Glomerular visceral epithelial cell (primary cell): ENCODE measurements around the gene IDI1.
"Not testable (repeated sequence)": the region's sequence is repeated elsewhere in the genome, so short reads cannot be mapped to it uniquely, and the experiment has no call there.

Experiments
- DNase-seq: peaks from one replicate; pipeline ENCODE4 v3.0.0-alpha.2; 2016; ENCODE audit errors: extremely low spot score

Gene IDI1

DNA sequence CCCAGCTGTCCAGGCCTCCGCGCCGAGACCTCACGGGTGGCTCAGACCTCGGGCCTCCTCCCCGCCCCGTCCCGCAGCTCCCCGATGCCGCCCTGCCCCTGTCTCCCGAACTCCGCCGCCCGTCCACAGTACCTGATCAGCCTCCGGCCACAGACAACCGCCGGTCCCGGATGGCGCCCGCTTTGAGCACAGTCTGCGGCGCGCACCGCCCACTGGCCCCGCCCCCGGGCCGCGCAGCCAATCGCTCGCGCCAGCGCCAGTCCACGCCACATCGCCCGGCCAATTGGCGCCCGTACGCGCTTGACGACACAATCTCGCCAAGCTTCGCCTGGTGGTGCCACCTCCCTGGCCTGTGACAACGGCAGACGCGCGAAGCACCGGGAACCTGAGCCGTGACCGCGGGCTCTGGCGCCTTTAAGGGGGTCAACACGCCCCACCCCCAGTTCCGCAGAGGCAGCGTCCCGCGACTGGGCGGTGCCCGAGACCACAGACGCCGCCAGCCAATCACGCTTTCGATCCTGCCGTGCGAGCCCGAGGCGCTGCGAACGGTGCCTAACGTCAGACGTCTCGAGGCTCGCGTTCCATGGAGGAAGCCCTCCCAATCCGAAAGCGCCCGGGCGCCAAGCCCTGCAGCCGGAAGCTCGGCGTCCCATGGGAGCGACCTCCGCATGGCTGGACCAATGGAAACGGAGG, at the start of gene IDI1:
IDI1 (minus strand) TSS at position 388 of the 693 bp plus-strand sequence; CDS start at position 272, 116 bp downstream.
- peak; percentile 99 for DNase-seq

DNA sequence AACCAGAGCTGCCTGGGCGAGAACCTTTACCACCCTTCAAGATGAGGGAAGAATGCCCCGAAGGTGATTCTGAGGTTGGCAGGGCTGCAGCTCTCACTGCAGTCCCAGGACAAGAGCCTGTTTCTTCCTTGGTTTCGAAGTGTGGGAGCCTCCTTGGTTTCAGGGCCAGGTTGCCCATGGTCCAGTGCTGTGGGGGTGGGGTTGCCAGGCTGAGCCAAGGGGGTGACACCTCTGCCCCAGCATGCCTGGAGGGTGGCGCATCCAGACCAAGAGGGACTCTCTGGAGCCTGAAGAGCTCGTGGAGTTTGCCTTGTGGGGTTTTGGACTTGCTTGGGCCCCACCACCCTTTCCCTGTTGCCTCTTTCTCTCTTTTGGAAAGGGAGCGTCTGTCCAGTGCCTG, 48.5 kb upstream of the IDI1 start:
- DNase-seq = no peak

DNA sequence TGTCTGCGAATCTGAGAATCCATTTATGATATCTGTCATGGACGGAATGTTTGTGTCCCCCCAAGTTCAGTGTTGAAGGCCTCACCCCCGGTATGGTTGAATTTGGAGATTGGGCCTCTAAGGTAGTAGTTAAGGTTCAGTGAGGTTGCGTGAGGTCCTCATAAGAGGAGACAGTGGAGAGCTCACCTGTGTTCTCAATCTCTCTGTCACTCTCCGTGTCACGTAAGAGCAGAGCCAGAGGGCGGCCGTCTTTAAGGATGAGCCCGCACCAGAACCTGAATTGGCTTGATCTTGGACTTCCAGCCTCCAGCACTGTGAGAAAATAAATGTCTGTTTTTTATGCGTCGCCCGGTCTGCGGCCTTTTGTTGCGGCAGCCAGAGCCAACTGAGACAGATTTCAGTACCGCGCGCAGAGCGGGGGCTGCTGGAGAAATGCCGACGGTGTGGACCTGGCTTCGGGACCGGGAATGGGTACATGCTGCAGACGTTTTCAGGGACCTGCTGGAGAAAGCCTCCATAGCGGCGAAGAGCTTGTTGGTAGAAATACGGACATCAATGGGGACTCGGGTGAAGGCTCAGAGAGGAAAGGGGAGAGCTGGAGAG, 47.5 kb upstream of the IDI1 start:
- no peak for DNase-seq

DNA sequence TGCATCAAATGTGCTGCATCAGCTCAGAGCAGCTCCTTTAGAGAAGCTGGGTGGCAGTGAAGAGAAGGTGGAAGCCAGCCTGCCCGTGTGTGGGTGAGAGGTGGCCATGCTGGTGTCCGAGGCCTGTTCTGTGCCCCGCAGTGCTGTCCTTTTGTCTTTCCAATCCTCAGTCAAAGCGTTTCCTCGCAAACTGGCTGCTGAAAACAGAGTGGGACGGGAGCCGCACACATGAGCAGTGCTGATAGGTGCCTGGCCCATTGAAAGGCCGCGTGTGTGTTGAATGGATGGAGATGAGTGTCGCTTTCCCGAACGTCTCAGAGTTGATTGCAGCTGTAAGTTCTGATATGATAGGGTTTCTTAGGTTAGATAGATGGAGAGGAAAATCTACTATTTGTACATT, 46.6 kb upstream of the IDI1 start:
- DNase-seq = no peak

DNA sequence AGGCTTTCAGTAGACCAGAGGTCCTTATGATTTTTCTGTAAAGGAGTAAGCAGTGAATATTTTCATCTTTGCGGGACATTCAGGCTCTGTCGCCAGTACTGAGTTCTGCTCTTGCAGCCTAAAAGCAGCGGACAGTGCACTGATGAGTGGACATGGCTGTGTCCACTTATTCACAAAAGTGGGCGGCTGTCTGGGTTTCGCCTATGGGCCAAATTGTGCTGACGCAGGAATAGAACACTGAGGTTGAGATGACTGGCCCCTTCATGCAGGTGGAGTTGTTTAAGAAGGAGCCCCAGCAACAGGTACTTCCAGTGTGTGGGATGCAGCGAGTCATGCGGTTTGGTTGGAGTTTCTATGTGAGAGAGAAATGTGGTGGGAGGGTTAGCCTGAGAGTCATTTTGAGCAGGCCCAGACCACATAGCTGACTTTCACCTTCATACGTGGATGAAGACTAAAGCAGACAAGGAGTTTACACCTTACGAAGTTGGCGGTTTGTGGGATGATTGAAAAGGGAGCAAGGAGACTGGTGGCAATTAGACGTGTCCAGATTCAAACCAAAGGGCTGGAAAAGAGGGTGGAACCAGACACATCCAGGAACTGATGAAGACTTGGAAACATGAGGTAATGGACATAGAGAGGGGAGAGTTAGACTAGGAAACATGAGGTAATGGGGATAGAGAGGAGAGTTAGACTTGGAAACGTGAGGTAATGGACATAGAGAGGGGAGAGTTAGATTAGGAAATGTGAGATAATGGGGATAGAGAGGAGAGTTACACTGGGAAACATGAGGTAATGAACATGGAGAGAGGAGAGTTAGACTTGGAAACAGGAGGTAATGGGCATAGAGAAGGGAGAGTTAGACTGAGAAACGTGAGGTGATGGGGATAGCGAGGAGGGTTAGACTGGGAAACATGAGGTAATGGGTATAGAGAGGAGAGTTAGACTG, 45.5 kb upstream of the IDI1 start:
- DNase-seq = no peak

DNA sequence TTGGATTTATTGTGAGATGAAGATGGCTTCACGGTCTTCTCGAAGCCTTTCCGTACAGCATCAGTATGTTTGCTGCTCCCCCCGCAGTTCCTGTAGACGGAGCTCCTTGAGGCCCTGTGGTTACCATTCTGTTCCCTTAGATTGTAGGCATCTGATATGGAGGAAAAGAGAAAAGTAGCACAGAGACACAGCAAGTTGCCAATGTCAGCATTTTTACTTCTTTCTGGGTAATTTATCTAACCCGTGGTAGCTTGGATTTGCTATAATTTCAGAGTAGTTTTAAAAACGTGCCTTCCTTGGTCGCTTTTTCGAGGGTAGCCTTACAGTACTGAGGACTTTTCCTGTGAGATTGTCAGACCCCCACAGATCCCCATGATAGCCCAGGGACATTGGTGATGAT, 44.8 kb upstream of the IDI1 start:
- DNase-seq = no peak

DNA sequence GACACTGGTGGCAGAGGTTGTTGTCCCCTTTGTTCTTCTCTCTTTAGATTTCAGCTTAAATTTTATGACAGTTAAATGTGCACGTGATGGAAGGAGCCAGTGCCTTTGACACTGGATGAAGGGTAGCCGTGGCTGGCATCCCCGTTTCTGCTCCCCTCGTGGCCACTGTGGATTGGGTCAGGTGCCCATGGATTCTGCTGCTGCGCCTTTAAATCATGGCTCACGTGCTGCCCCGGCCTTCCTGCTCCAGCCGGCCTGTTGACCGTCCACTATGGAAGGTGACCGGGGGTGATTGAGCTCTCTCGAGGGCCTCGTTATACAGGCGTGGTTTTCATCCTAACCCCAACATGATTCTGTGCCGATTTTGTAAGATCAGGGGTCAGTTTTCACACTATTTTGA, 41.8 kb upstream of the IDI1 start:
- no peak for DNase-seq

DNA sequence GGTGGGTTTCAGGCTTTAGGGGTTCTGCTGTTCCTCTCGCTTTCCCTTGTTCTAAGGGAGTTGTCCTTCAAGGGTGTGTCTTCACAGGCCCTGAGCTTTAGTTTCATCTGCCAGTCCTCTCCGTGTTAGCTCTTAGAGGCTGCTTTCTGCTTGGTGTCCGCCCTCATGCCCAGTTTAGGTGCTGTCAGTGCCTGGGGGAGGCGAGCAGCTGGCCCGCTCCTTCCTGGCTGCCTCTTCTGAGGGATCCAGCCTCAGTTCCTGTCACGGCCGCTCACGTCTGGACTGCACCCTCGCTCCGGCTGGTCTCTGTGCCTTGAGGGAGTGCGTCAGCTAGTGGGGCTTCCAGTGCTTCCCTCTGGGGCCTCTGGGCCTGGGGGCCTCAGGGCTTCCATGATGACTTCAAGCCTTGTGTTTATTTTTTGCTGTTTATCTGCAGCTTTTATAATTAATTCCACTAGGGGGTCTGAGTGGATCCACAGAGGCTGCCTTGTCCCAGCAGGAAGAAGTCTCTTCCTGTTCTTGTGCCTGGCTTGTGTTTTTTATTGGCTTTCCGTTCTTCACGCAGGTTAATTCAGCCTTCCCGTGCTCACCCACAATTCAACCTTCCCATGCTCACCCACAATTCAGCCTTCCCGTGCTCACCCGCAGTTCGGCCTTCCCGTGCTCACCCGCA, 40.2 kb upstream of the IDI1 start:
- DNase-seq = no peak

DNA sequence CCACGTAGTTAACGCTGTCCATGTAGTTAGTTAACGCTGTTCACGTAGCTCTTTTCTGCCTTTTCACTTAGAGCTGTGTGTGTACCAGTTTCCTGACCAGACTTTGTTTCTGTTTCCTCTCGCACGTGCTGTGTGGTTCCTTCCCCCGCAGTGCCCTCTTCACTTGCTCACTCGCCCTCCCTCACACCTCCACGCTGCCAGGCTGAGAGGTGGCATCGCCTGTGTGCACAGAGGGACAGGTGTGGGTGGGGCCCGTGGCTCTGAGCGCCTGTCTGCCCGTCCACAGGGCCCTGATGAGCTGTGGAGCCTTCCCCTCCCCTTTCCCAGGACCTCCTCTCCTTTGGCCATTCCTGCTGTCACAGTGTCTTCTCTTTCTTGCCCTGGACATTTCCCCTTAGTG, 37.9 kb upstream of the IDI1 start:
- DNase-seq = no peak

DNA sequence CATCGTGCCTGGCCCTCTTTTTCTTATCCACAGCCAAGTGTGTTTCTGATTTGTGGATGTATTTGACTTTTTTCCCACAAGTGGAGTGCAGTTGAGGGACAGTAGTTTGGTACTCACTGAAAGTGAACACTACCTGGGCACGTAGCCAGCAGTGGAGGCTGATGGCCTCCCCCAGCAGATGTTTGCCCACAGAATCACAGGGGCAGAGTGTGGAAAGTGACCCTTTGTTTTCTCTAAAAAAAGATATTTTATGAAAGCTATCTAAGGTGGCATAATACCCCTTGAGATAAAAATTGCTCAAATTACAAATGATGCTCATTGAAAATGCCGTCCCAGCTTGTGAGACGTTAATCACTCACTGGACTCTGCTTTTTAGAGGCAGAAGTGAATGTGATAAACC, 36.3 kb upstream of the IDI1 start:
- no peak for DNase-seq

DNA sequence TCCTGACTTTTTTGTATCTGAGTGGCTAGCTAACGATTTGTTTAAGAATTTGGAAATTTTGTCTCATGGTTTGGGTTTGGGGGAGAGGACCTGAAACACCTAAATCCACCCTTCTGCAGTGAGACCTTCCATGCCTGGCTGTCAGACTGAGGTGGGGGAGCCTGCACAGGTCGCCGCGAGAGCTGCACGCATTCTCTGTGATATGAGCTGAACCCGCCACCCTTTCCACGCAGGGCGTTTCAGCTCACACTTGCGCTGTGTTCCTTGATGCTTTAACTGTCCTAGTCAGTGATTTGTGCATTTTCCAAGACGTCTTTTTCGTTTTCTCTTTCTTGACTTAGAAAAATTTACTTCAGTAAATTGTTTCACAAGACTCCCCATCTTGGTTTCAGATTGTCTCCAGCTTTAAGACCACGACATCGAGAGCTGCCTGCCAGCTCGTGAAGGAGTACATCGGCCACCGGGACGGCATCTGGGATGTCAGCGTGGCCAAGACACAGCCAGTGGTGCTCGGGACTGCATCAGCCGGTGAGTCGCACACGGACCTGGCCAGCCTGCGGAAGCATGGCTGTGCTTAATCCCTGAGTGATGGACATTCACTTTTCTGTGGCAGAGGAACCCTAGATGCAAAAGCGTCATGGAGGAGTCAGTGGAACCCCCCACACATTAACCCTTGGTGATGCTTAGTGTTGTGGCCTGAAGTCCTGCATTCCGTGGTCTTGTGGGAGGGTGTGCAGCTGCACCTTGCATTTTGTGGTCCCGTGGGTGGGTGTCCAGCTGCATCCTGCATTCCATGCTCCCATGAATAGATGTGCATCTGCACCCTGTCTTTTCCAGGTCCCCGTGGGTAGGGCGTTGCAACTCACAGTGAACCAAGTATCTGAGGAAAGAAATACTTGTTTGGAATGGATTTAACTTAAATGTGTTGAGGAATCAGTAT, 35.4 kb upstream of the IDI1 start:
- DNase-seq = no peak

DNA sequence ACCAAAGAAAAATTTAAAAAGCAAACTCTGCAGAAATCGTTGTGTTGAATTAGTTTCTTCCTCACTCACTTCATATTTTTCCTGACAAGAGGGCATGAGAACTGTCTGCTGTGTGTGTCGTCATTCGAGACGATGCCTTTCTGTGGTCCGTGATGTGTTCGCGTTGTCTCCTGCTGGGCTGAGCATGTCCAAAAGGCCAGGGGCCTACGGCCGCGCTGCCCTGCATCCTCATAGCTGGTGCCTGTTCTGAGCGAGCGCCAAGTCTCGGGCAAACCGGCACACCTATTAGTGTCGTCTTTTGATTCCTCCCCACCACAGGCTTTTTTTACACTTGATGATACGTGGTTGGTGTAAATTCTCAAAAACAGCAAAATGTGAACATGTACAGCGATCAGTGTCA, 34.7 kb upstream of the IDI1 start:
- no peak for DNase-seq

DNA sequence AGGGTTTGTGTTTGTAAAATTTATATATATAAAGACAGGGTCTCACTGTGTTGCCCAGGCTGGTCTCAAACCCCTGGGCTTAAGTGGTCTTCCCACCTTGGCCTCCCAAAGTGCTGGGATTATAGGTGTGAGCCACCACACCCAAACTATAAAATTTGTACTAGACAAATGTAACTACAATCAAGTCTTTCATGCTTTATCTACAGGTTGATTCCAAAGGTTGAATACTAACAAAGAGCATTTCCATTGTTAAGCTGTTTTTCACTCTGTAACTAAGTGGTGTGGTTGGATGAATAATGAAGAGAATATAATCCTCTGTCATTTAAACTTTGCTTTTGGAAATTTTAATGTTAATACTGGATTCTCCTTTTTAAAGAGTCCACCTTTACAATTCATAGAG, 29.7 kb upstream of the IDI1 start:
- DNase-seq = no peak

DNA sequence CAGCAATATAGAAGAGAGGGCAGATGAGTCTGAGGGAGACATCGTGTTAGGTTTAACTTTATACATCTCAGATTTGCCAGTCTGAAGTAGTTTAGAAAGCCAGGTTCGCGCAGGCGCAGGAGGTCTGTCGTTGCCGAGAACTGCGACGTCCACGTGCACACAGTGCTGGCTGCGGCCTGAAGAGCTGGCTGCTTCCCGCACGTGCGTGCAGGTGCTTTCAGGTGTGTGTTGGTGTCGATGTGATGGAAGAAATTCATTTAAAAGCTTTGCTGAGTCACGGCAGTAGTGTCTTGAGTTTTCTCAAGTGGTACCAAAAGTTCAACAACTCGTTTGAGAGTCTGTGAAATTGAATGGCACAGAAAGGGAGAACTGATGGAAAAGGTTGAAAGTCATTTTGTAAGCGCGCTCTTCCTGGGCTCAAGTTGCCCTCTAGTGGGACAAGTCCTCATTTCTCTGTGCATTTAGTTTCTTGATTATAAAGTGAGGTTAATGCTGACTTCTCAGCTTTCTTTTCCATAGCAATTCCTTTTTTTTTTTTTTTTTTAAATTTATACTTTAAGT, 25.9 kb upstream of the IDI1 start:
- no peak for DNase-seq

DNA sequence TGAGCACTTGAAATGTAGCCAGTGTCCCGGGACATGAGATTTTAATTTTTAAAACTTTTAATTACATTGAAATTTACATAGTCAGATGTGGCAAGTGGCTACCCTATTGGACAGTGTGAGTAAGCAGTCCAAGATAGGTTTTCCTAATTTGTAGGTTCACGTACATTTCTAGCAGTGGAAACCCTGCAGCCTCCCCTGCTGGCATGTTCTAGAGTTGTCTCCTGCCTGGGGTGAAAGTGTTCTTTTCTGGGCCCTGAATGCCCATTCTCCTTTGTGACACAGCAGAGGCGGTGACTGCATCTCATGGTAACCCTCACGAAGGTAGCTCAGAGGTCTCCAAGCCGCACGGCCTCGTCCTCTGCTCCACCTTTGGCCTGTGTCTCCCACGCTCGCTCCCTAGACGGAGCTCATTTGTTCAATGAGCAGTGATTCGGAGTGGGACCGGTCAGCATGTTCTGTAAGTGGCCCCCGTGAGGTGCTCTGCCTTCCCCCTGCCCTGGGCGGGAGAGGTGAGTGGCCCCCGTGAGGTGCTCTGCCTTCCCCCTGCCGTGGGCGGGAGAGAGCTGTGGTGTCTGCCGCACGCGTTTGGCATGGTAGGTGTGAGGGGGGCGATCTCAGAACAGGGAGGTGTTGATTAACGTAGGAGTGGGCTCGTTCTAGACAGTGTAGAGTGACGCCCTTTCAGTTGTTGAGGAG, 25.3 kb upstream of the IDI1 start:
- no peak for DNase-seq

DNA sequence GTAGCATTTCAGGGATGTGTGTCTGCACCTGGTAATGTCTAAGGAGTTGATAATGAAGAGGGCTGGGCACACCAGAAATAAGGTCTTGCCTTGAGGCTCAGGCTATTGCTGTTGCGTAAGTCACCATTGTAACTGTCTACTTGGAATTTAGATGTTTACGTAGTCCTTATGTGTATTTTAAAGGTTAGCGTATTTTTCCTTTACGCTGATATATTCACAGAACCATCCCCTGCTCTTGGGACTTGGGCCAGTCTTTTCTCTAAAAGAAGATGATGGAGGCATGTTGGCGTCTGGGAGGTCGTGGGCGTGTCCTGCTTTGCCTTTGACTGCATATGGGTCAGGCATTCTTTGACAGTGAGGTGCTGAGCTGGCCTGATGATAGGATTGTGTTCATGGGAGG, 22.0 kb upstream of the IDI1 start:
- no peak for DNase-seq

DNA sequence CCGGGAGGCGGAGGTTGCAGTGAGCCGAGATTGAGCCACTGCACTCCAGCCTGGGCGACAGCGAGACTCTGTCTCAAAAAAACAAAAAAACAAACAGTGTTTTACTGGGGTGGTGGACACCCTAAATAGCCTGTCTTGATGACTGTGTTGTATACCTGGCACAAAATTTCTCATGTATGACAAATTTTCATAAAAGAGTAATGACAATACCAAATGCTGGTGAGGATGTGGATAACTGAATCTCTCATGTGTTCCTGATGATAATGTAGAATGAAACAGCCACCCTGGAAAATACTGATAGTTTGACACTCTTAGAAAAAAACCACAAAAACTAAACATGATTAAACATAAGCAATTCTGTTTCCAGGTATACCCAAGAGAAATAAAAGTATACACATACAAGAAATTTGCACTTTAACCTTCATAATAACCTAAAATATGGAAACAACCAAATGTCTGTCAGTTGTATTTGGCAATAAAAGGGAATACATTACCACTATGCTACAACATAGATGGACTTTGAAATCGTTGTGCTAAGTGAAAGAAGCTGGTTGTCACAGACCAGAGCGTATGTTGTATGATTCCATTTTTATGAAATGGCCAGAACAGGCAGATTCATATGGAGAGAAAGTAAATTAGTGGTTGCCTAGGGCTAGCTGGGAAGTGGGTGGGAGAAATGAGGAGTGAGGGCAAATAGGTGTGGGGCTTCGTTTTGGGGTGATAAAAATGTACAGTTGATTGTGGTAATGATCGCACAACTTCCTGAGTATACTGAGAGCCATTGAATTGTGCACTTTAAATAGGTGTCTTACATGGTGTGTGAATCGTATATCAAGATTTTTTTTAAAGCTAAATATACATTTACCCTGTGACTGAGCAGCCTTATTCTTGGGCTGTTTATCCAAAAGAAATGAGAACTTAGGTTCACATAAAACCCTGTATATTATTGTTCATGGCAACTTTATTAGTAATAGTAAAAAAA, 19.8 kb upstream of the IDI1 start:
- no peak for DNase-seq

DNA sequence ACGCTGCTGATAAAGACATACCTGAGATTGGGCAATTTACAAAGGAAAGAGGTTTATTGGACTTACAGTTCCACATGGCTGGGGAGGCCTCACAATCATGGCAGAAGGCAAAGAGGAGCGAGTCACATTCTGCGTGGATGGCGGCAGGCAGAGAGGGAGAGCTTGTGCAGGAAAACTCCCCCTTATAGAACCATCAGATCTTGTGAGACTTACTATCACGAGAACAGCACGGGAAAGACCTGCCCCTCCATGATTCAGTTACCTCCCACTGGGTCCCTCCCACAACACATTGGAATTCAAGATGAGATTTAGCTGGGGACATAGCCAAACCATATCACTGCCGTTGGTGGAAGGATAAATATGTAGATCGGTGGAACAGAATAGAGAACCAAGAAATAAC, 17.8 kb upstream of the IDI1 start:
- DNase-seq = not testable (repeated sequence)

DNA sequence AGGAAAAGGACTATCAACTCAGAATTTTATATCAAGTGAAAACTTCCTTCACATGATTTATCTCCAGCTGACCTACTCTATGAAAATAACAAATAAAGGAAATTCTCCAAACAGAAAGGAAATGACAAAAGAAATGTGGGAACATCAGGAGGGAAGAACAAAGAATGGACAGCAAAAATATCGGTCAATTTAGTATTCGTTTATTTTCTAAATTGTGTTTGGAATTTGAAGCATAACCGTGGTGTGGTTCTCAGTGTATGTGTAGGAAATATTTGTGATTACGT, 16.0 kb upstream of the IDI1 start:
- DNase-seq = no peak
